Lung (tissue), 12 donors: ENCODE results near the gene TKTL1. TPM values are rescaled to one million over a fixed set of nuclear protein-coding genes. Genes with fewer than 3 reads are reported as not detected.

Experiments used
- ATAC-seq: fragments of 200-7000 bp; cut with Tn5 transposase; one replicate; pipeline ENCODE4 v1.9.1; 2020; ENCODE audit warnings: moderate number of reproducible peaks; ENCODE audit not compliant: insufficient read depth, low FRiP score
- DNase-seq, 3 donors: peaks; one replicate each; pipeline ENCODE4 v3.0.0-alpha.2; 2013 to 2017
- H3K27ac ChIP-seq, 2 donors: one replicate each; pipeline ENCODE4 v1.5.1; 2013; ENCODE audit warnings: mild to moderate bottlenecking in 2 of 2, moderate library complexity in 2 of 2, control low read depth in 1 of 2, inconsistent platforms in 1 of 2, low read depth in 1 of 2, low read length in 1 of 2
- H3K27me3 ChIP-seq, 3 donors: one replicate each; pipeline ENCODE4 v1.5.1; 2013; ENCODE audit warnings: low read length in 2 of 3; ENCODE audit not compliant: control insufficient read depth in 3 of 3, insufficient read depth in 3 of 3
- H3K36me3 ChIP-seq, 4 donors: one replicate each; pipeline ENCODE4 v1.5.1; 2013; ENCODE audit warnings: low read length in 4 of 4, mild to moderate bottlenecking in 1 of 4, moderate library complexity in 1 of 4; ENCODE audit not compliant: control insufficient read depth in 4 of 4, insufficient read depth in 4 of 4
- H3K4me1 ChIP-seq, 5 donors: one replicate each; pipeline ENCODE4 v1.5.1; 2013; ENCODE audit warnings: low read length in 5 of 5, mild to moderate bottlenecking in 2 of 5, moderate library complexity in 1 of 5; ENCODE audit not compliant: control insufficient read depth in 5 of 5, insufficient read depth in 5 of 5
- H3K4me3 ChIP-seq: one replicate; pipeline ENCODE4 v1.5.1; 2013; ENCODE audit warnings: mild to moderate bottlenecking, control low read depth, moderate library complexity
- H3K9ac ChIP-seq, 2 donors: one replicate each; pipeline ENCODE4 v1.5.1; 2013; ENCODE audit warnings: low read length in 2 of 2, control low read depth in 1 of 2; ENCODE audit not compliant: insufficient read depth in 1 of 2
- H3K9me3 ChIP-seq, 4 donors: one replicate each; pipeline ENCODE4 v1.5.1; 2013; ENCODE audit warnings: low read length in 3 of 4, mild to moderate bottlenecking in 1 of 4, moderate library complexity in 1 of 4; ENCODE audit not compliant: control insufficient read depth in 4 of 4, insufficient read depth in 3 of 4
- WGBS, 2 donors: extraction: QIAGEN DNeasy Blood & Tissue Kit; methylation state at CpG; one replicate each; pipeline ENCODE4 v1.1.7; 2013; 5-methylcytosine and 5-hydroxymethylcytosine counted together
- polyA plus RNA-seq, 2 donors: library from polyadenylated mRNA; stranded (reverse); fragments of 200-250 nt; gene quantifications; one replicate each; pipeline ENCODE4 v1.2.1, GENCODE V29; 2013
- total RNA-seq, 2 donors: library from RNA; depleted of rRNA in 1 of 2; stranded (reverse); fragments of >200 nt in 1 of 2; gene quantifications; one replicate each; pipeline ENCODE4 v1.2.1, GENCODE V29; 2014 to 2021
- TF ChIP-seq, protein P1 (sequence below): IDR thresholded peaks from 2 replicates; pipeline ENCODE4 v1.5.1; 2012; ENCODE audit warnings: mild to moderate bottlenecking; ENCODE audit errors: control extremely low read depth, extremely low read depth
- donor health status: control.
- donor health status: control.
- donor health status: Bipolar disorder and iron deficiency.
- donor health status: healthy.
- donor health status: DM: yes; HTN: yes; CAD: no.

The TKTL1 gene
- total and polyA plus RNA-seq, 4 donors, result 0.18 to 1.5 (median 0.54) TPM; not detected in 1

GRCh38 chrX:154349979-154350378 is 54.4 kb downstream of the TKTL1 start:
- no peaks in the 10 kb centered on the region for H3K27me3 ChIP-seq
- no peak for DNase-seq
- H3K9me3 ChIP-seq, result no peaks in the 10 kb centered on the region
- peaks cover 0 to 3% (median 0%) of the 10 kb centered on the region in 5 donors for H3K4me1 ChIP-seq
- 89 to 90% methylated on average over 9 to 15 of the region's 15 CpGs for WGBS, 2 donors
- no peak for ATAC-seq
- H3K9ac ChIP-seq, result no peak overlapping the region
- no peak overlapping the region for H3K4me3 ChIP-seq
- H3K27ac ChIP-seq, result no peak overlapping the region
- peaks cover 7 to 54% (median 26%) of the 10 kb centered on the region in 4 donors for H3K36me3 ChIP-seq
- TF ChIP-seq, protein P1, sequence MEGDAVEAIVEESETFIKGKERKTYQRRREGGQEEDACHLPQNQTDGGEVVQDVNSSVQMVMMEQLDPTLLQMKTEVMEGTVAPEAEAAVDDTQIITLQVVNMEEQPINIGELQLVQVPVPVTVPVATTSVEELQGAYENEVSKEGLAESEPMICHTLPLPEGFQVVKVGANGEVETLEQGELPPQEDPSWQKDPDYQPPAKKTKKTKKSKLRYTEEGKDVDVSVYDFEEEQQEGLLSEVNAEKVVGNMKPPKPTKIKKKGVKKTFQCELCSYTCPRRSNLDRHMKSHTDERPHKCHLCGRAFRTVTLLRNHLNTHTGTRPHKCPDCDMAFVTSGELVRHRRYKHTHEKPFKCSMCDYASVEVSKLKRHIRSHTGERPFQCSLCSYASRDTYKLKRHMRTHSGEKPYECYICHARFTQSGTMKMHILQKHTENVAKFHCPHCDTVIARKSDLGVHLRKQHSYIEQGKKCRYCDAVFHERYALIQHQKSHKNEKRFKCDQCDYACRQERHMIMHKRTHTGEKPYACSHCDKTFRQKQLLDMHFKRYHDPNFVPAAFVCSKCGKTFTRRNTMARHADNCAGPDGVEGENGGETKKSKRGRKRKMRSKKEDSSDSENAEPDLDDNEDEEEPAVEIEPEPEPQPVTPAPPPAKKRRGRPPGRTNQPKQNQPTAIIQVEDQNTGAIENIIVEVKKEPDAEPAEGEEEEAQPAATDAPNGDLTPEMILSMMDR, result no peak

- no peak overlapping the region for H3K4me3 ChIP-seq
- DNase-seq (no peak), ATAC-seq (no peak)
- H3K36me3 ChIP-seq, result peaks cover 7 to 58% (median 28%) of the 10 kb centered on the region in 4 donors
- H3K4me1 ChIP-seq, result peaks cover 0 to 3% (median 0%) of the 10 kb centered on the region in 5 donors
- WGBS, 2 donors, result 80 to 85% methylated on average over 15 to 19 of the region's 19 CpGs
- H3K9me3 ChIP-seq, result no peaks in the 10 kb centered on the region
- TF ChIP-seq, protein P1, result no peak
- no peaks in the 10 kb centered on the region for H3K27me3 ChIP-seq
- H3K27ac ChIP-seq, result no peak overlapping the region
- H3K9ac ChIP-seq, result no peak overlapping the region
Measured at GRCh38 chrX:154350429-154351182, 55.0 kb downstream of the TKTL1 start.

- TF ChIP-seq, protein P1, result no peak
- Histone ChIP-seq H3K27me3 (no peaks in the 10 kb centered on the region), H3K9me3 (no peaks in the 10 kb centered on the region), H3K9ac (no peak overlapping the region), H3K4me1 (peaks cover 0 to 3% (median 0%) of the 10 kb centered on the region in 5 donors), H3K4me3 (no peak overlapping the region), H3K36me3 (peaks cover 7 to 65% (median 28%) of the 10 kb centered on the region in 4 donors), H3K27ac (peak overlapping the region in 1 of 2 donors; percentile 9)
- ATAC-seq, result no peak
- 70 to 77% methylated on average over 22 to 30 of the region's 30 CpGs for WGBS, 2 donors
- DNase-seq, result no peak
Measured at GRCh38 chrX:154351183-154352011, 55.8 kb downstream of the TKTL1 start.
